ENCODE results near the gene ATG5. TPM values are rescaled to one million over a fixed set of nuclear protein-coding genes. Genes with fewer than 3 reads are reported as not detected.
"Not testable (repeated sequence)": the region's sequence is repeated elsewhere in the genome, so short reads cannot be mapped to it uniquely, and the experiment has no call there.

ATG5 gene
- total RNA-seq, 3 donors from 2014 or later (not counting 1 experiment from before 2014, with no cell fraction given) = 27.5 to 39.0 (median 35.4) TPM

DNA sequence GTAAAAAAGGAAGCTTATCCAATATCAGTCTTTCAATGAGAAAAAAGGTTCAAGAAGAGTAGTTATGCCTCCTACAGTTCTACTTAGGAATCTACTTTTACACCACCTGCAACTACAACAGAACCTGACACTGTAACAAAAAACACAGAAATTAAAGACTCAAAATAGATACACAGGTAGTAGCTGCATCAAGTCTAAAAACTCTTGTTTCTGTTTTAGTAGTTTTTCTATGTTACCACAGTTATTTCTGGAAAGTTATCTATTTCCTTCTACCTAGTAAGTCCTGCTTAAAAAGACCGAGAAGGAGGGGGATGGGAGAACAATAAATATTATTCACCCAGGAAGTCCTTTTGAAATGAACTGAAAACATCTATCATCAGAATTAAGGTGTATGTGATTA, 52.5 kb downstream of the ATG5 start:
- WGBS (ENCODE audit: insufficient coverage) = no CpG with 5 or more reads among the region's 1 CpG
- Histone ChIP-seq H3K9me3 (ENCODE audit: control insufficient read depth, insufficient read depth, low read length) (no peaks in the 10 kb centered on the region), H3K4me1 (ENCODE audit: control insufficient read depth, insufficient read depth, low read length) (no peaks in the 10 kb centered on the region), H3K27me3 (ENCODE audit: control insufficient read depth, insufficient read depth, low read length) (no peaks in the 10 kb centered on the region), H3K27ac (ENCODE audit: low read length) (no peak overlapping the region), H3K36me3 (ENCODE audit: control insufficient read depth, insufficient read depth, low read length) (peaks cover 7% of the 10 kb centered on the region), H3K4me3 (ENCODE audit: low read length) (no peak overlapping the region)
- TF ChIP-seq, protein P1, sequence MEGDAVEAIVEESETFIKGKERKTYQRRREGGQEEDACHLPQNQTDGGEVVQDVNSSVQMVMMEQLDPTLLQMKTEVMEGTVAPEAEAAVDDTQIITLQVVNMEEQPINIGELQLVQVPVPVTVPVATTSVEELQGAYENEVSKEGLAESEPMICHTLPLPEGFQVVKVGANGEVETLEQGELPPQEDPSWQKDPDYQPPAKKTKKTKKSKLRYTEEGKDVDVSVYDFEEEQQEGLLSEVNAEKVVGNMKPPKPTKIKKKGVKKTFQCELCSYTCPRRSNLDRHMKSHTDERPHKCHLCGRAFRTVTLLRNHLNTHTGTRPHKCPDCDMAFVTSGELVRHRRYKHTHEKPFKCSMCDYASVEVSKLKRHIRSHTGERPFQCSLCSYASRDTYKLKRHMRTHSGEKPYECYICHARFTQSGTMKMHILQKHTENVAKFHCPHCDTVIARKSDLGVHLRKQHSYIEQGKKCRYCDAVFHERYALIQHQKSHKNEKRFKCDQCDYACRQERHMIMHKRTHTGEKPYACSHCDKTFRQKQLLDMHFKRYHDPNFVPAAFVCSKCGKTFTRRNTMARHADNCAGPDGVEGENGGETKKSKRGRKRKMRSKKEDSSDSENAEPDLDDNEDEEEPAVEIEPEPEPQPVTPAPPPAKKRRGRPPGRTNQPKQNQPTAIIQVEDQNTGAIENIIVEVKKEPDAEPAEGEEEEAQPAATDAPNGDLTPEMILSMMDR (IDR thresholded peaks at IDR 0.05) = no peak
- Mint-ChIP-seq H3K9me3 (no peaks in the 10 kb centered on the region), H3K36me3 (no peaks in the 10 kb centered on the region), H3K4me3 (no peak overlapping the region), H3K27ac (no peak overlapping the region), H3K4me1 (peaks cover 0 to 5% of the 10 kb centered on the region in 2 donors), H3K27me3 (ENCODE audit: low read depth in 2 of 2) (no peaks in the 10 kb centered on the region)
- DNase-seq (no peak), ATAC-seq (no peak)
- intact Hi-C loops (cut with micrococcal nuclease) = no loop called here

DNA sequence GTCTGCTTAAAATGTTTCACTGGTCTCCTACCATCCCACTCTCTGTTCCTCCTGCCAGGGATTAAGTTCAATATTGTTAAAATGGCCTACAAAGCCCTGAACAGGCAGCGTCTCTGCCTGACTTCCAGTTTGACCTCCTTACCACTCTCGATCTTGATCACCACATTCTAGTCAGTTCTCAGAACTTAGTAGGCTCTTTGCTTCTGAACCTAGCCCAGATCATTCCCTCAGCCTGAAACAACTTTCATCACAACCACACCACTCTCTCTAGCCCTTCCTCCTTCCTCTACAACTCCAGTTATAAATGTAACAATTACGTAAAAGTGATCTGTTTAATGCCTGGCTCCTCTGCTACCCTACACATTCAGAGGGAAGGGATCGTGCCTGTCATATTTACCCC, 53.3 kb downstream of the ATG5 start:
- Histone ChIP-seq H3K4me1 (ENCODE audit: control insufficient read depth, insufficient read depth, low read length) (no peaks in the 10 kb centered on the region), H3K36me3 (ENCODE audit: control insufficient read depth, insufficient read depth, low read length) (peaks cover 7% of the 10 kb centered on the region), H3K27me3 (ENCODE audit: control insufficient read depth, insufficient read depth, low read length) (no peaks in the 10 kb centered on the region), H3K4me3 (ENCODE audit: low read length) (no peak overlapping the region), H3K27ac (ENCODE audit: low read length) (no peak overlapping the region), H3K9me3 (ENCODE audit: control insufficient read depth, insufficient read depth, low read length) (no peaks in the 10 kb centered on the region)
- H3K36me3 Mint-ChIP-seq = no peaks in the 10 kb centered on the region
- WGBS (ENCODE audit: insufficient coverage) = 84% methylated on average over 4 of the region's 4 CpGs
- H3K4me3 Mint-ChIP-seq = no peak overlapping the region
- intact Hi-C loops (cut with micrococcal nuclease) = no loop called here
- H3K9me3 Mint-ChIP-seq = no peaks in the 10 kb centered on the region
- DNase-seq (no peak), ATAC-seq (no peak)
- H3K27ac Mint-ChIP-seq = no peak overlapping the region
- TF ChIP-seq, protein P1 (IDR thresholded peaks at IDR 0.05) = no peak
- H3K4me1 Mint-ChIP-seq = peaks cover 0 to 5% of the 10 kb centered on the region in 2 donors
- H3K27me3 Mint-ChIP-seq (ENCODE audit: low read depth in 2 of 2) = no peaks in the 10 kb centered on the region

DNA sequence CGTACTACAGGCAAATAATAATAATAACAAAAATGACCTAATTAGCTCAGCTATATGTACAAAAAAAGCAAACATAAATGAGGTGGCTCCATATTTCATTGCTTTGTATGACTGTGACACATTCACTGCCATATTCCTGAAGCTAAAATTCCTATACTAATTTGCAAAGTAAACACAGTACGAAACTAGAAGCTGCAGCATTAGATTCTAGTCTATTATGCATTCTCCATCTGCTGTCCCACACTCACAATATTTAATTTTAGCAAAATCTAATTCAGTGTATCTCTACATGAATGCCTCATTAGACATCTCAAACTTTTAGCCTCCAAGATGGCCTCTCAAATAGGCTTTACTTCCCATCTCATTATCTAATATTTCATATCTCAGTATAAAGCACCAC, 55.1 kb downstream of the ATG5 start:
- TF ChIP-seq, protein P1 (IDR thresholded peaks at IDR 0.05) = no peak
- intact Hi-C loops (cut with micrococcal nuclease) = no loop called here
- WGBS (ENCODE audit: insufficient coverage) = 100% methylated on average over 2 of the region's 2 CpGs

DNA sequence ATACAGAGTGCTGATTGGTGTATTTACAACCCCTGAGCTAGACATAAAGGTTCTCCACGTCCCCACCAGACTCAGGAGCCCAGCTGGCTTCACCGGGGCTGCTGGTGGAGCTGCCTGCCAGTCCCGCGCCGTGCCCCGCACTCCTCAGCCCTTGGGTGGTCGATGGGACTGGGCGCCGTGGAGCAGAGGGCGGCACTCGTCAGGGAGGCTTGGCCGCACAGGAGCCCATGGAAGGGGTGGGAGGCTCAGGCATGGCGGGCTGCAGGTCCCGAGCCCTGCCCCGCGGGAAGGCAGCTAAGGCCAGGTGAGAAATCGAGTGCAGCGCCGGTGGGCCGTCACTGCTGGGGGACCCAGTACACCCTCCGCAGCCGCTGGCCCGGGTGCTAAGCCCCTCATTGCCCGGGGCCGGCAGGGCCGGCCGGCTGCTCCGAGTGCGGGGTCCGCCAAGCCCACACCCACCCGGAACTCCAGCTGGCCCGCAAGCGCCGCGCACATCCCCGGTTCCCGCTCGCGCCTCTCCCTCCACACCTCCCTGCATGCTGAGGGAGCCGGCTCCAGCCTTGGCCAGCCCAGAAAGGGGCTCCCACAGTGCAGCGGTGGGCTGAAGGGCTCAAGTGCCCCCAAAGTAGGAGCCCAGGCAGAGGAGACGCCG, 56.2 kb downstream of the ATG5 start:
- H3K4me3 ChIP-seq (ENCODE audit: low read length); H3K27me3 Mint-ChIP-seq (ENCODE audit: low read depth in 2 of 2); H3K4me1 ChIP-seq (ENCODE audit: control insufficient read depth, insufficient read depth, low read length); H3K9me3 ChIP-seq (ENCODE audit: control insufficient read depth, insufficient read depth, low read length); H3K4me3 Mint-ChIP-seq; H3K27me3 ChIP-seq (ENCODE audit: control insufficient read depth, insufficient read depth, low read length); H3K27ac ChIP-seq (ENCODE audit: low read length); DNase-seq; H3K9me3 Mint-ChIP-seq; intact Hi-C loops (cut with micrococcal nuclease); H3K36me3 ChIP-seq (ENCODE audit: control insufficient read depth, insufficient read depth, low read length); ATAC-seq; H3K27ac Mint-ChIP-seq: not testable (repeated sequence)
- 99% methylated on average over 43 of the region's 43 CpGs for WGBS (ENCODE audit: insufficient coverage)
- H3K36me3 Mint-ChIP-seq = peaks cover 16% of the 10 kb centered on the region
- H3K4me1 Mint-ChIP-seq = peaks cover 7 to 16% of the 10 kb centered on the region in 2 donors

More for the DNA sequence above, 55.1 kb downstream of the ATG5 start:
- no peaks in the 10 kb centered on the region for H3K9me3 ChIP-seq (ENCODE audit: control insufficient read depth, insufficient read depth, low read length)
- Mint-ChIP-seq H3K27ac (no peak overlapping the region), H3K4me3 (no peak overlapping the region), H3K36me3 (peaks cover 8% of the 10 kb centered on the region), H3K27me3 (ENCODE audit: low read depth in 2 of 2) (no peaks in the 10 kb centered on the region), H3K4me1 (peaks cover 0 to 8% of the 10 kb centered on the region in 2 donors), H3K9me3 (peaks cover 3 to 4% of the 10 kb centered on the region in 2 donors)
- DNase-seq (no peak), ATAC-seq (no peak)
- no peak overlapping the region for H3K4me3 ChIP-seq (ENCODE audit: low read length)
- no peaks in the 10 kb centered on the region for H3K27me3 ChIP-seq (ENCODE audit: control insufficient read depth, insufficient read depth, low read length)
- no peaks in the 10 kb centered on the region for H3K36me3 ChIP-seq (ENCODE audit: control insufficient read depth, insufficient read depth, low read length)
- no peak overlapping the region for H3K27ac ChIP-seq (ENCODE audit: low read length)
- no peaks in the 10 kb centered on the region for H3K4me1 ChIP-seq (ENCODE audit: control insufficient read depth, insufficient read depth, low read length)

DNA sequence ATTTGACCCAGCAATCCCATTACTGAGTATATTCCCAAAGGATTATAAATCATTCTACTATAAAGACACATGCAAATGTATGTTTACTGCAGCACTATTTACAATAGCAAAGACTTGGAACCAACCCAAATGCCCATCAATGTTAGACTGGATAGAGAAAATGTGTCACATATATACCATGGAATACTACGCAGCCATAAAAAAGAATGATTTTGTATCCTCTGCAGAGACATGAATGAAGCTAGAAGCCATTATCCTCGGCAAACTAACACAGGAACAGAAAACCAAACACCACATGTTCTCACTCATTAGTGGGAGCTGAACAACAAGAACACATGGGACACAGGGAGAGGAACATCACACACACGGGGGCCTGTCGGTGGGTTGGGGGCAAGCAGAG, 57.1 kb downstream of the ATG5 start:
- intact Hi-C loops (cut with micrococcal nuclease); ATAC-seq; H3K4me3 ChIP-seq (ENCODE audit: low read length); DNase-seq; H3K36me3 ChIP-seq (ENCODE audit: control insufficient read depth, insufficient read depth, low read length); H3K27me3 Mint-ChIP-seq (ENCODE audit: low read depth in 2 of 2); H3K4me3 Mint-ChIP-seq; H3K27ac Mint-ChIP-seq; H3K27me3 ChIP-seq (ENCODE audit: control insufficient read depth, insufficient read depth, low read length); H3K4me1 ChIP-seq (ENCODE audit: control insufficient read depth, insufficient read depth, low read length); H3K9me3 Mint-ChIP-seq; H3K27ac ChIP-seq (ENCODE audit: low read length); H3K9me3 ChIP-seq (ENCODE audit: control insufficient read depth, insufficient read depth, low read length): not testable (repeated sequence)
- peaks cover 13 to 23% of the 10 kb centered on the region in 2 donors for H3K4me1 Mint-ChIP-seq
- peaks cover 16% of the 10 kb centered on the region for H3K36me3 Mint-ChIP-seq
- 100% methylated on average over 4 of the region's 4 CpGs for WGBS (ENCODE audit: insufficient coverage)

DNA sequence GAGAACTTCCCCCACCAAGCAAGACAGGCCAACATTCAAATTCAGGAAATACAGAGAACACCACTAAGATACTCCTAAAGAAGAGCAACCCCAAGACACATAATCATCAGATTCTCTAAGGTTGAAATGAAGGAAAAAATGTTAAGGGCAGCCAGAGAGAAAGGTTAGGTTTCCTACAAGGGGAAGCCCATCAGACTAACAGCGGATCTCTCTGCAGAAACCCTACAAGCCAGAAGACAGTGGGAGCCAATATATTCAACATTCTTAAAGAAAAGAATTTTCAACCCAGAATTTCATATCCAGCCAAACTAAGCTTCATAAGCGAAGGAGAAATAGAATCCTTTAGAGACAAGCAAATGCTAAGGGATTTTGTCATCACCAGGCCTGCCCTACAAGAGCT, 61.1 kb downstream of the ATG5 start:
- H3K36me3 Mint-ChIP-seq = peaks cover 16% of the 10 kb centered on the region
- peaks cover 19 to 29% of the 10 kb centered on the region in 2 donors for H3K4me1 Mint-ChIP-seq

More for the DNA sequence above, 61.1 kb downstream of the ATG5 start:
- H3K27me3 Mint-ChIP-seq (ENCODE audit: low read depth in 2 of 2); H3K9me3 Mint-ChIP-seq; H3K36me3 ChIP-seq (ENCODE audit: control insufficient read depth, insufficient read depth, low read length); ATAC-seq; H3K4me3 ChIP-seq (ENCODE audit: low read length); H3K4me1 ChIP-seq (ENCODE audit: control insufficient read depth, insufficient read depth, low read length); H3K9me3 ChIP-seq (ENCODE audit: control insufficient read depth, insufficient read depth, low read length); DNase-seq; H3K4me3 Mint-ChIP-seq; H3K27ac ChIP-seq (ENCODE audit: low read length); H3K27me3 ChIP-seq (ENCODE audit: control insufficient read depth, insufficient read depth, low read length); intact Hi-C loops (cut with micrococcal nuclease); H3K27ac Mint-ChIP-seq: not testable (repeated sequence)
- 83% methylated on average over 1 of the region's 2 CpGs for WGBS (ENCODE audit: insufficient coverage)
